NCI-H1694 (cell line): Measurements from ENCODE around the gene RB1.
"Not testable (repeated sequence)": the region's sequence is repeated elsewhere in the genome, so short reads cannot be mapped to it uniquely, and the experiment has no call there.

Source experiments
- DNase-seq: peaks from one replicate; lab custom pipeline; 2025; lab: John Stamatoyannopoulos, UW

Gene RB1

GRCh38 chr13:48297131-48297786 lies 6.3 kb upstream of the RB1 start:
- no peak for DNase-seq

GRCh38 chr13:48299591-48299990 lies 4.0 kb upstream of the RB1 start:
- no peak for DNase-seq

DNA sequence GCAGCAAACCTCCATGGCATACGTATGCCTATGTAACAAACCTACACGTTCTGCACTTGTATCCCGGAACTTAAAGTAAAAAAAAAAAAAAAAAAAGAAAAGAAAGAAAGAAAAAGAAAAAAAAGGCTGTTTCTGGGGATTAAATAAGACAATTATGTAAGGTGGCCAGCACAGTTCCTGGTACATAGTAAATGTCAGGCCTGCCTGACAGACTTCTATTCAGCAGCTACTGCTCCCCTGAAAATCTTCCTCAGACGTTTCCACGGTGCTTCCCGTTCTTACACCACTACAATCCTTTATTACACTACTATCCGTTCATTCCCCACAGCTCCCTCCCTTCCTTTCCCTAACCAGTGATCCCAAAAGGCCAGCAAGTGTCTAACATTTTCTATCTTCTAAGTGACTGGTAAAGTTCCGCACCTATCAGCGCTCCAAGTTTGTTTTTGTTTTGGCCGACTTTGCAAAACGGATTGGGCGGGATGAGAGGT lies 636 bp upstream of the RB1 start:
- no peak for DNase-seq

DNA sequence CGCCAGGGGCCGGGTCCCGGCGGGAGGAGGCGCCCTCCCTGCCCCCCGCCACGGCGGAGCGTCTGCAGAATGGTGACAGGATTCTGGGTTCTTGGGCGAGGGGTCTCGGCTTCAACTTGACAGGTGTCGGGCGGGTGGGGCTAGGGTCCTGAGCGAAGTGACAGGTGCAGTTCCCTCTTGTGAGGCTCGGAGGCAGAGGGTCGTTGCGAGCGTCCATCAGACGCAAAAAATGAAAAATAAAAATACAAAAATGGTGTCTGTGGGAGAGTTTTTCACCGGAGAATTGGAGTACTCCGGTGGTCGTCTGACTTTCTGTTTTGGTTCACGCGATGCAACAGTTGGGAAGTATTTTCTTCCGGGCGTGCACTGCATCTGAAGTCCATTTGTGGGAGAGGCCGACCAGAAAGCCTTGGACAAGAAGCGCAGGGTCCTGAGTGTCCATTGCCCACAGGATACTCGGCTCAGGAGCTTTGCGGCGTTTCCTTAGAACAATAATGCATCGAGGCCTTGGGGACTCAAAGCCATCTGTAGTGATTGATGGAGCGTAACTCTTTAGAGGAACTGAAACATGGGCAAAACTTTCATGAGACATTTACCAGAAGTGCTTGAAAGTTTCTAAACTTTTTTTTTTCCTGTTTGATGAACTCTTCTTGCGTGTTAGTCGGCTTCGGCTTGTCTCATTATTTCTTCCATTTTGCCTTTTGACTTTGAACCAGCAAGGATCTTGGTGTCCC lies 759 bp downstream of the RB1 start:
- DNase-seq, result no peak

- no peak for DNase-seq
These were observed 7.7 kb downstream of the RB1 start for GRCh38 chr13:48311223-48311622.

DNA sequence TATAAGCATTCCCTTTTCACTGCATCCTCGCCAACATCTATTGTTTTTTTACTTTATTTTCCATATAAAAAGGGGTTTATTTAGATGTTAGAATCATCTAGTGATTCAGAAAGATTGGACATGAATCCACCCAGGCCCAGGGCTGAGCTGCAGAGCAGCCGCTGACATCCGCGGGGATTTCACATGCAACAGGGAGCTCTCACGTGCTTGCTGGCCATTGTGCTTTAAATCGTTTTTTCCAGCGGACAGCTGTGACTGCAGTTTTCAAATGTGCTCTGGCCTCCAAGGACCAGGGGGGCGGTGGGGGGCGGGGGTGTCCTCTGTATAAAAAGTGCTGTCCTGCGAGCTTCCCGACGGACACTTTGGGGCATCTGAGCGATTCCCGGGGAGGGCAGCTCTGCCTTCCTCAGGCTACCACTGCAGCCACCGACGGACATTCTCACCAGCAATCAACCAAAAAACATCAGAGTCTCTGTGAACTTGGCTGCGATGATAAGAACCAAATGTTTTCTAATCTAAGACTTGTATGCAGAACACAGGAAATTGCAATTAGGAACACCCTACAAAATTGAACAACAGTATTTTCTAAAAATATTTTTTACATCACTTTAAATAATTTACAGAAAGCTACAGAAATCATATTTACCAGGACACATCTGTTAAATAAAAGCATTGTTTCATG lies 12.6 kb downstream of the RB1 start:
- no peak for DNase-seq

DNA sequence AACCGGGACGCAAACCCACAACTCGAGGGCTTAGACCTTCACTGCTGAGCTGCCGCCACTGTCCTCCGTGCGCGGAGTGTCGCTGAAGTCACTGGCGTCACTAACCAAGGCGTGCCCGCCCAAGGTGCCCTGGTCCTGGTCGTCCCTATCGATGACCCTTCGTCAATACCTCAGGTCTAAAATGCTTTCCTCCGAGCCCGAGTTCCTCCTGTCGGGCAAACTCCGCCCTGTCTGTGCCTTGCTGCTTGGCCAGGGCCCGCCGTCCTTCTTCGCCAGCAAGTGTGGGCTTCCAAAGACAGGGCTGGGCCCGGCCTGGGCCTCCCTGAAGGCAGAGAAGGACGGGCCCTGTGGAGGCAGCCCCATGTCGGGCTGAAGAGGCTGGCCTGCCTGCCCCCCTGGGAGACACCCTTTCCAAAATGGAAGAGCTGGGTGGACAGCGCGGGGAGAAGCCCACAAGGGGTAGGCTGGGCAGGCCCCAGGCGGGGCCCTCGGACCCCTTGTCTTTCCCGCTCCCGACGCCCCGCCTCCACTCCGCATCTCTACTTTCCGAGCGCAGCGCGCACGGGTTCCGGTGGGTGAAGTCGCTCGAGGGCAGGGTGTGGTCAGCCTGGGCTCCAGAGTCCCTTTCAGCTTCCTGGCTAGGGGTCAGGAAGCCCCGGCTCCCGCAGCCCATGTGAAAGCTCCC lies 13.4 kb downstream of the RB1 start:
- DNase-seq, result no peak

DNA sequence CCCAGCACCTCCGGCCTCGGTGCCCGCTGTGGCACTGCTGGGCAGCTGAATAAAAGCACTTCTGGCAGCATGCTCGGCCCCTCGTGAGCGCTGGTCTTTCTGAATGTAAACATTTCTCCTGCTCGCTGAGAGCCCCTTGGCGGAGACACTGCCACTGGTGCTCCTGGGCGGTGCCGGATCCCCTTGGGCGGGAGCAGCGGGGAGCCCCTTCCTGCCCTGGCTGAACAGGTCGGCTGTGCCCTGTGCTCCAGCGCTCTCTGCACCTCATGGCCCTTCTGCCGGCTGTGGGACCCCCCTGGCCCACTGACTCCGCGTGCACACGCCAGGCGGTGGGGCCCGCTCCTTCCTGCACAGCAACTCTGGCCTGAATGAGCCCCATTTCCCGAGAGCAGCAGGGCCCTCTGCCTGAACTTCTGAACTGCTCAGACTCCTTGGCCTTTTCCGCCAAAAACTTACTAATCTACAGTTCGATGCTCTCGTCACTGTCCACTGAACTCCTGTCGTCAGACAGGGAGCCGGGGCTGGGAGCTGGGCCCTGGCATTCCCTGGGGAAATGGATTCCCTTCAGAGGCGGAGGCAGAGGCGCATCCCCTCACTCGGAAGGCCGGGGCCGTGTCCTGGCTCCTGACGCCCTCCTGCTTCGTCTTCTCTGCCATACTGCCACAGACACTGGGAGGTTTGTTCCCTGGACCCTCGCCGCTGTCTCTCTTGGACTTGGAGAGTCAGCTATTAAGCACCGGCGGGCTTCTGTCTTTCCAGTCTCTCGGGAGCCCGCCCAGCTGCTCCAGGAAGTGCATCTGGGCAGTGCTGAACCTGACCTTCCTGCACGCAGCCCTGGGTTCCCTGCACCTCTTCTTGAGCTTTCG lies 14.2 kb downstream of the RB1 start:
- DNase-seq, result no peak

DNA sequence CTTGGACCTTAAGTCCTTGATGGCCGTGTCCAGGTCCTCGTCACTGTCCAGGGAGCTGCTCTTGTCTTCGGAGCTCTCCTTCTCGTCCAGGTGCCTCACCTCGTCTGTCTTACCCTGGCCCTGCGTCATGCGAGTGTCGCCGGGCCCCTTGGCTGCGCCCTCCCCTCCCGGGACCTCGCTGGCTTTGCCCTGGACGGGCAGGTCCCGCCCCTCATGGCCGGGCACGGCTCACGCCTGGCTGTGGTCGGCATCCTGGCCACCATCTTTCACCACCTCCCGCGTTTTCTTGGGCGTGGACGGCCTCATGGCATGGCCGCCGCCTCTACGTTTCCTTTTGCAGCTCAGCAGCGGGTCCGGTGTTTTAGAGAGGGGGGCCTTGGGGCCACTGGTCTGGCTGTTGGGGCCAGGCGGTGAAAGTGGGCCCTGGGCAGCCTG lies 14.8 kb downstream of the RB1 start:
- DNase-seq, result no peak

DNA sequence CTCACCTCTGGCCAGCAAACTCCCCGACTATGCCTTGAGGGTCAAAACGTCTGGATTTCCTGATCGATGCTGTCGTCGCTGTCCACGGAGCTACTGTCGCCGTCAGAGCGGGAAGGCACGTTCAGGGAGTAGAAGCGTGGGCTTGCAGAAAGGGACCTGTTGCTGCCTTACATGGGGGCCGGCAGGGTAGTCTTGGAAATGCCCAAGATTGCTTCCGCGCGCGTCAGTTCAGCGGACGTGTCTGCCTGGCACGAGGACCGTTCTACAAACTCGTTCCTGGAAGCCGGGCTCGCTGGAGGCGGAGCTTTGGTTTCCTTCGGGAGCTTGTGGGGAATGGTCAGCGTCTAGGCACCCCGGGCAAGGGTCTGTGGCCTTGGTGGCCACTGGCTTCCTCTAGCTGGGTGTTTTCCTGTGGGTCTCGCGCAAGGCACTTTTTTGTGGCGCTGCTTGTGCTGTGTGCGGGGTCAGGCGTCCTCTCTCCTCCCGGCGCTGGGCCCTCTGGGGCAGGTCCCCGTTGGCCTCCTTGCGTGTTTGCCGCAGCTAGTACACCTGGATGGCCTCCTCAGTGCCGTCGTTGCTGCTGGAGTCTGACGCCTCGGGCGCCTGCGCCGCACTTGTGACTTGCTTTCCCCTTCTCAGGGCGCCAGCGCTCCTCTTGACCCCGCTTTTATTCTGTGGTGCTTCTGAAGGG lies 15.4 kb downstream of the RB1 start:
- no peak for DNase-seq

DNA sequence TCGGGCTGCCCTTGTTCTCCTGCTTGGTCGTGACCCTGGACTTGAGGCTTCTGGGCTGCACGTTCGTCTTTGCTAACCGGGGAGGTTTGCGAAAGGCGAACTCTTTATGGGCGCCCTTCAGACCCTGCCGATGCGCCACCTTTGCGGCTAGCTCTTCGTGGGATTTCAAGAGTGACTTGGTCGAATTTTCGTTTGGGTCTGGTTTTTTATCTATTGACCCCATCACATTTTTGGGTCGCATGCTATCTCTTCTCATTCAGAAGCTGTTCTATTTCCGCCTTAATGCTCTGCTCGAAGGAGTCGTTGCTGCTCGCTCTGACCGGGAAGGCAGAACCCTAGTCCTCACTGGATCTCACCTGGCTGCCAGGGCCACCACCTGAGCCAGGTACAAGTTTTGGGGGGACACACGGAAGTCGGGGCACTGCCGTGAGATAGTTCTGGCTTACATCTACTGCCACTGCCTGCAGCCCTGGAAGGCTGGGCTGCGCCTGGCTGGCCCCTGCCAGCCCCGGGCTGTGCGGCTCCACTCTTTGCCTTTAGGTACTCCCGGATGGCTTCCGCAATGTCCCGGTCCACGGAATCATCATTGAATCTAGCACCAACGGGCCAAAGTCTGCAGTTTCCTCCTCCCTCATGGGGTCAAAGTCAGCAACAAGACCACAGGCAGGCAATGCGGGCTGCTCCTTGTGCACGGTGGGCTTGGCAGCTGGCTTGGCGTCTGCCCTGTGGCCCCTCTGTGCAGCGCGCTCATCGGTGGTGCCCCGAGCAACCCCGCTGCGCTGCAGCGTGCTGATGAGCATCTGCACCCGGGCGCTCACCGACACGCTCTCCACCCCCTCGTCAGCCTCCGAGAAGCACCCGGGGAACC lies 16.2 kb downstream of the RB1 start:
- DNase-seq, result no peak

GRCh38 chr13:48320399-48320790 lies 16.8 kb downstream of the RB1 start:
- DNase-seq, result no peak

- no peak for DNase-seq
These were observed 17.4 kb downstream of the RB1 start for GRCh38 chr13:48320891-48321510.

DNA sequence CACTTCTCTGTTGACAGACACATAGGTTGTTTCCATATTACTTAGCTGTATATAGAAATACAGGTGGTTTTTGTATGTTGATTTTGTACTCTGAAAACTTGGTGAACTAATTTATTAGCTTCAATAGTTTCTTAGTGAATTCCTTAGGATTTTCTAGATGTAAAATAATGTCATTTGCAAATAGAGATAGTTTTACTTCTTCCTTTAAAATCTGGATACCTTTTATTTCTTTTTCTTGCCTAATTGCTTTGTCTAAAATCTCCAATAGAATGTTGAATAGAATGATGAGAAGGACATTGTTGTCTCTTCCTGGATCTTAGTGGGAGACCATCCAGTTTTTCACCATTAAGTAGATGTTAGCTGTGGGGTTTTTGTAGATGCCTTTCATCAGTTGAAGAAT lies 18.7 kb downstream of the RB1 start:
- no peak for DNase-seq

GRCh38 chr13:48333976-48334375 lies 30.4 kb downstream of the RB1 start:
- no peak for DNase-seq

DNA sequence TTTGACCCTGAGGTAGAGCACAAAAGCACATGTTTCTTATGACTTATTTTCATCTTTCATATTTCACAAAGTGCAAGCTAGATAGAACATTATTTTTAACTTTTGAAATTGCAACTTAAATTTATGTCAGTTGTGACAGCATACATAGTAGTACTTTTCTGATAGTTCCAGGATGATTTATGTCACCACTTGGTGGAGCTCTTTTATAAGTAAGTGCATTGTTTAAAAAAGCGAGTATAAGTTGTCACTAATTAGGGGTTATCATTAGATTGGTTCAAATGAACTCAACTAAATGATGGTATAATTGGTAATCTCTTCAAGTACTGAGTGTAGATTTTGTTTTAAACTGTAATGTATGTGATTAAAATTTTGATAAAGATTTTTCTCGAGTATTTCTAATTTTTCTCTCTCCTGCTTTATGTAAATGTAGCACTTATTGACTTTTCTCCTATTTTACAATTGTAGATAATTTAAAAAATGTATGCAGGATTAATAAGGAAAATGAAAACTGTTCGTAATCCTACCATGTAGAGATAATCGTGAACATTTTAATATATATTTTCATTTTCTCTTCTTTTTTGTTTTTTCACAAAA lies 31.1 kb downstream of the RB1 start:
- DNase-seq, result no peak

DNA sequence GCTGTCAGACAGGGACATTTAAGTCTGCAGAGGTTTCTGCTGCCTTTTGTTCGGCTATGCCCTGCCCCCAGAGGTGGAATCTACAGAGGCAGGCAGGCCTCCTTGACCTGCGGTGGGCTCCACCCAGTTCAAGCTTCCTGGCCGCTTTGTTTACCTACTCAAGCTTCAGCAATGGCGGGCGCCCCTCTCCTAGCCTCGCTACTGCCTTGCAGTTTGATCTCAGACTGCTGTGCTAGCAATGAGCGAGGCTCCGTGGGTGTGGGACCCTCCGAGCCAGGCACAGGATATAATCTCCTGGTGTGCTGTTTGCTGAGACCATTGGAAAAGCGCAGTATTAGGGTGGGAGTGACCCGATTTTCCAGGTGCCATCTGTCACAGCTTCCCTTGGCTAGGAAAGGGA lies 35.6 kb downstream of the RB1 start:
- DNase-seq, result not testable (repeated sequence)

GRCh38 chr13:48344264-48344663 lies 40.7 kb downstream of the RB1 start:
- no peak for DNase-seq

- no peak for DNase-seq
These were observed 43.0 kb downstream of the RB1 start for GRCh38 chr13:48346583-48346982.
